Body of pancreas (tissue), 4 donors: Measurements from ENCODE around the gene EXOSC3. TPM values are rescaled to one million over a fixed set of nuclear protein-coding genes. Genes with fewer than 3 reads are reported as not detected.
"Not testable (repeated sequence)": the region's sequence is repeated elsewhere in the genome, so short reads cannot be mapped to it uniquely, and the experiment has no call there.

Experiments used
- ATAC-seq: fragments of 150-250 bp; one replicate; pipeline ENCODE4 v1.9.1; 2016
- DNase-seq, 4 donors: peaks; one replicate each; pipeline ENCODE4 v3.0.0-alpha.2; 2019
- H3K27ac ChIP-seq, 4 donors: fragments of 200-600 bp; sonication (generic); 1 replicate in 3 of 4; 2 replicates in 1 of 4; pipeline versions ENCODE4 v1.5.1 to v1.6.1; 2016 to 2019; ENCODE audit warnings: mild to moderate bottlenecking in 1 of 4, mixed read lengths in 1 of 4, moderate library complexity in 1 of 4
- H3K27me3 ChIP-seq, 2 donors: fragments of 200-600 bp; sonication (generic); one replicate each; pipeline ENCODE4 v1.6.0; 2016; ENCODE audit warnings: mild to moderate bottlenecking in 1 of 2
- H3K36me3 ChIP-seq, 2 donors: fragments of 200-600 bp; sonication (generic); replicated peaks in 1 of 2; 2 replicates each; pipeline ENCODE4 v1.5.1; 2016; ENCODE audit warnings: low read depth in 2 of 2; ENCODE audit not compliant: insufficient read depth in 1 of 2
- H3K4me1 ChIP-seq: fragments of 200-600 bp; sonication (generic); one replicate; pipeline ENCODE4 v1.6.0; 2016
- H3K4me3 ChIP-seq, 2 donors: fragments of 200-600 bp; sonication (generic); 1 replicate in 1 of 2; 2 replicates in 1 of 2; pipeline ENCODE4 v1.5.1; 2016 to 2019
- H3K9me3 ChIP-seq, 3 donors: fragments of 200-600 bp; sonication (generic); 1 replicate in 2 of 3; 2 replicates in 1 of 3; pipeline ENCODE4 v1.5.1; 2016
- POLR2A ChIP-seq, 3 donors: fragments of 450-650 bp; IDR thresholded peaks; one replicate each; pipeline ENCODE4 v1.6.1; 2016; ENCODE audit warnings: antibody characterized with exemption in 3 of 3, mild to moderate bottlenecking in 2 of 3
- WGBS, 2 donors: methylation state at CpG; one replicate each; pipeline ENCODE4 v1.1.5; 2017; 5-methylcytosine and 5-hydroxymethylcytosine counted together
- intact Hi-C: fragments of 100-400 bp; cut with DNase I; formaldehyde crosslinking; loops from one replicate; pipeline ENCODE4 v1.15.1; 2023
- total RNA-seq, 2 donors: library from RNA; depleted of rRNA; stranded (reverse); fragments of >200 nt; gene quantifications; one replicate each; pipeline ENCODE4 v1.1.0, GENCODE V29; 2016
- TF ChIP-seq, protein P1 (sequence below), 7 experiments: fragments of 450-650 bp in 4 of 7; fragments of 200-600 bp in 3 of 7; sonication (generic) in 3 of 7; IDR thresholded peaks; one replicate each; pipeline ENCODE4 v1.5.1; 2016 to 2019; ENCODE audit warnings: antibody characterized with exemption in 7 of 7

Gene EXOSC3
- total RNA-seq, 2 donors from 2014 or later: 33.2 to 47.8 TPM

- no peaks in the 10 kb centered on the region for H3K36me3 ChIP-seq
- peaks cover 12% of the 10 kb centered on the region for H3K4me1 ChIP-seq
- WGBS, 2 donors: 84 to 85% methylated on average over 29 of the region's 29 CpGs
- no peaks in the 10 kb centered on the region for H3K27me3 ChIP-seq
- H3K9me3 ChIP-seq: no peaks in the 10 kb centered on the region
- intact Hi-C loops: no loop called here
- TF ChIP-seq POLR2A (IDR thresholded peaks at IDR 0.05): no peak
- TF ChIP-seq, protein P1, sequence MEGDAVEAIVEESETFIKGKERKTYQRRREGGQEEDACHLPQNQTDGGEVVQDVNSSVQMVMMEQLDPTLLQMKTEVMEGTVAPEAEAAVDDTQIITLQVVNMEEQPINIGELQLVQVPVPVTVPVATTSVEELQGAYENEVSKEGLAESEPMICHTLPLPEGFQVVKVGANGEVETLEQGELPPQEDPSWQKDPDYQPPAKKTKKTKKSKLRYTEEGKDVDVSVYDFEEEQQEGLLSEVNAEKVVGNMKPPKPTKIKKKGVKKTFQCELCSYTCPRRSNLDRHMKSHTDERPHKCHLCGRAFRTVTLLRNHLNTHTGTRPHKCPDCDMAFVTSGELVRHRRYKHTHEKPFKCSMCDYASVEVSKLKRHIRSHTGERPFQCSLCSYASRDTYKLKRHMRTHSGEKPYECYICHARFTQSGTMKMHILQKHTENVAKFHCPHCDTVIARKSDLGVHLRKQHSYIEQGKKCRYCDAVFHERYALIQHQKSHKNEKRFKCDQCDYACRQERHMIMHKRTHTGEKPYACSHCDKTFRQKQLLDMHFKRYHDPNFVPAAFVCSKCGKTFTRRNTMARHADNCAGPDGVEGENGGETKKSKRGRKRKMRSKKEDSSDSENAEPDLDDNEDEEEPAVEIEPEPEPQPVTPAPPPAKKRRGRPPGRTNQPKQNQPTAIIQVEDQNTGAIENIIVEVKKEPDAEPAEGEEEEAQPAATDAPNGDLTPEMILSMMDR (IDR thresholded peaks at IDR 0.05): no peak
- H3K4me3 ChIP-seq: no peak overlapping the region
- DNase-seq (no peak), ATAC-seq (no peak)
- H3K27ac ChIP-seq: peak overlapping the region in 3 of 4 donors; percentile 59 to 79 (median 74)
Measured at GRCh38 chr9:37752642-37753488, 32.0 kb downstream of the EXOSC3 start.

DNA sequence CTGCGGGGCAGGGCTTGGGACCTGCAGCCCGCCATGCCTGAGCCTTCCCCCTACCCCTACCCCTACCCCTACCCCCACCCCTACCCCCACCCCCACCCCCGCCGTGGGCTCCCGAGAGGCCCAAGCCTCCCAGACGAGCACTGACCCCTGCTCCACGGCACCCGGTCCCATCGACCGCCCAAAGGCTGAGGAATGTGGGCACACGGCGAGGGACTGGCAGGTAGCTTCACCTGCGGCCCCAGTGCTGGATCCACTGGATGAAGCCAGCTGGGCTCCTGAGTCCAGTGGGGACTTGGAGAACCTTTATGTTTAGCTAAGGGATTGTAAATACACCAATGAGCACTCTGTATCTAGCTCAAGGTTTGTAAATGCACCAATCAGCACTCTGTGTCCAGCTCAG lies 32.8 kb downstream of the EXOSC3 start:
- H3K36me3 ChIP-seq, ATAC-seq, H3K4me3 ChIP-seq, H3K27ac ChIP-seq, DNase-seq, H3K9me3 ChIP-seq, H3K27me3 ChIP-seq, intact Hi-C loops: not testable (repeated sequence)
- 80 to 100% methylated on average over 2 to 3 of the region's 13 CpGs for WGBS, 2 donors
- peaks cover 12% of the 10 kb centered on the region for H3K4me1 ChIP-seq

DNA sequence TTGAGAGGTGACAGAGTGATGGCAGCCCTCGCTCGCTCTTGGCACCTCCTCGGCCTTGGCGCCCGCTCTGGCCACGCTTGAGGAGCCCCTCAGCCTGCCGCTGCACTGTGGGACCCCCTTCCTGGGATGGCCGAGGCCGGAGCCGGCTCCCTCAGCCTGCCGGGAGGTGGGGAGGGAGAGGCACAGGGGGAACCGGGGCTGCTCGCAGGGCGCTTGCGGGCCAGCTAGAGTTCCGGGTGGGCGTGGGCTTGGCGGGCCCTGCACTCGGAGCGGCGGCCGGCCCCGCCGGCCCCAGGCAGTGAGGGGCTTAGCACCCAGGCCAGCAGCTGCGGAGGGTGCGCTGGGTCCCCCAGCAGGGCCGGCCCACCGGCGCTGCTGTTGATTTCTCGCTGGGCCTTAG lies 33.2 kb downstream of the EXOSC3 start:
- H3K36me3 ChIP-seq, intact Hi-C loops, H3K9me3 ChIP-seq, DNase-seq, ATAC-seq, H3K27ac ChIP-seq, H3K4me3 ChIP-seq, H3K27me3 ChIP-seq: not testable (repeated sequence)
- peaks cover 12% of the 10 kb centered on the region for H3K4me1 ChIP-seq
- WGBS, 2 donors: 80 to 84% methylated on average over 5 to 24 of the region's 30 CpGs

- ATAC-seq (no peak), DNase-seq (no peak)
- intact Hi-C loops: no loop called here
- Histone ChIP-seq H3K9me3 (no peaks in the 10 kb centered on the region), H3K4me1 (peaks cover 12% of the 10 kb centered on the region), H3K36me3 (no peaks in the 10 kb centered on the region), H3K4me3 (no peak overlapping the region), H3K27ac (no peak overlapping the region), H3K27me3 (no peaks in the 10 kb centered on the region)
- 67% methylated on average over 6 of the region's 6 CpGs for WGBS, 2 donors
- TF ChIP-seq POLR2A (IDR thresholded peaks at IDR 0.05): no peak
- TF ChIP-seq, protein P1 (IDR thresholded peaks at IDR 0.05): no peak
Measured at GRCh38 chr9:37751186-37751585, 33.7 kb downstream of the EXOSC3 start.

- H3K4me3 ChIP-seq: no peak overlapping the region
- H3K9me3 ChIP-seq: no peaks in the 10 kb centered on the region
- peaks cover 4% of the 10 kb centered on the region for H3K4me1 ChIP-seq
- TF ChIP-seq POLR2A (IDR thresholded peaks at IDR 0.05): no peak
- TF ChIP-seq, protein P1 (IDR thresholded peaks at IDR 0.05): no peak
- H3K27ac ChIP-seq: no peak overlapping the region
- ATAC-seq (no peak), DNase-seq (no peak)
- intact Hi-C loops: loop anchor here (10.0 kb wide), 3 partner anchors 166 to 656 kb away; no protein-coding TSS in a partner anchor
- no peaks in the 10 kb centered on the region for H3K27me3 ChIP-seq
- H3K36me3 ChIP-seq: no peaks in the 10 kb centered on the region
- 43 to 44% methylated on average over 5 of the region's 5 CpGs for WGBS, 2 donors
Measured at GRCh38 chr9:37749129-37749528, 35.7 kb downstream of the EXOSC3 start.
